ENCODE data around the gene CRELD2. TPM values are rescaled to one million over a fixed set of nuclear protein-coding genes. Genes with fewer than 3 reads are reported as not detected.

Gene CRELD2
- polyA plus RNA-seq, 2 of the 4 experiments (the other 2 are of a cell fraction) = 15.1 to 18.7 TPM

DNA sequence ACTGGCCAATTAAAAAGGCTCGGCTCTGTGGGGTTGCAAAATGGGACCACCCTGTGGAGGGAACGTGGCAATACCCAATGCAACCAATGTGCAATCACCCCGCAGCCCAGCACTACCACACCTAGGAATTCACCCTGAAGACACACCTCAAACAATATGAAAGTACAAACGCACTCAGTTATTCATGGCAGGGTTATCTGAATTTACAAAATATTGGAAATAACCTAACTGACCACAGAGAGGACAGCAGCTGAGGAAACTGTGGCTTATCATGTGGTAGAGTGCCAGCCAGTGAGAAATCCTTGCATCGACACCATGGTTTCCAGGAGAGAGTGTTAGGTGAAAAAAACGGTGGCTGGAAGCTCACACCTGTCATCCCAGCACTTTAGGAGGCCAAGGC lies 18.9 kb upstream of the CRELD2 start:
- Histone ChIP-seq H3K4me3 (no peak overlapping the region), H3K4me1 (no peaks in the 10 kb centered on the region), H3K9me3 (no peaks in the 10 kb centered on the region), H3K4me2 (no peak overlapping the region), H3K27ac (no peak overlapping the region)
- DNase-seq (ENCODE audit: low read depth in 1 of 2, low spot score in 1 of 2) (no peak), ATAC-seq (no peak), FAIRE-seq (no peak)
- ChIA-PET POLR2A (no interaction called here), CTCF (no interaction called here)
- 91% methylated on average over 6 of the region's 6 CpGs for WGBS (ENCODE audit: missing lambda C conversion rate)
- TF ChIP-seq RNF2 (IDR thresholded peaks at IDR 0.05; ENCODE audit: borderline replicate concordance, low read depth) (no peak), RFX5 (IDR thresholded peaks at IDR 0.05) (no peak), FOSB (CRISPR knock-in tag; IDR thresholded peaks at IDR 0.05) (no peak), ZFP36 (IDR thresholded peaks at IDR 0.05; ENCODE audit: borderline replicate concordance, partially characterized antibody) (no peak), MAFK (IDR thresholded peaks at IDR 0.05; ENCODE audit: partially characterized antibody) (no peak), ESRRA (IDR thresholded peaks at IDR 0.05; ENCODE audit: borderline replicate concordance, low read length) (no peak), ZNF302 (CRISPR knock-in tag; IDR thresholded peaks at IDR 0.05) (no peak), BCL3 (IDR thresholded peaks at IDR 0.05) (no peak), BHLHE40 (IDR thresholded peaks at IDR 0.05; ENCODE audit: low read depth, low read length) (no peak), EP300 (IDR thresholded peaks at IDR 0.05) (no peak), KDM1A (IDR thresholded peaks at IDR 0.05; ENCODE audit: low read depth) (no peak), ZSCAN20 (CRISPR knock-in tag; IDR thresholded peaks at IDR 0.05) (no peak), MAZ (IDR thresholded peaks at IDR 0.05; ENCODE audit: borderline replicate concordance, low read depth, low read length) (no peak), HOXB5 (CRISPR knock-in tag; IDR thresholded peaks at IDR 0.05) (no peak)
- TF ChIP-seq, protein P1, sequence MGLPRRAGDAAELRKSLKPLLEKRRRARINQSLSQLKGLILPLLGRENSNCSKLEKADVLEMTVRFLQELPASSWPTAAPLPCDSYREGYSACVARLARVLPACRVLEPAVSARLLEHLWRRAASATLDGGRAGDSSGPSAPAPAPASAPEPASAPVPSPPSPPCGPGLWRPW (IDR thresholded peaks at IDR 0.05) = no peak

- ATAC-seq (peak in 1 of 2 experiments; percentile 10; a peak in 1 of 6 replicates), DNase-seq (ENCODE audit: low read depth in 1 of 2, low spot score in 1 of 2) (no peak), FAIRE-seq (no peak)
- WGBS (ENCODE audit: missing lambda C conversion rate) = 91% methylated on average over 27 of the region's 30 CpGs
- Histone ChIP-seq H3K4me2 (no peak overlapping the region), H3K9me3 (no peaks in the 10 kb centered on the region), H3K4me1 (no peaks in the 10 kb centered on the region), H3K4me3 (no peak overlapping the region), H3K27ac (no peak overlapping the region)
- no peak for TF ChIP-seq E2F6 (IDR thresholded peaks at IDR 0.05; ENCODE audit: borderline replicate concordance, low read depth)
- TF ChIP-seq SREBF2 (IDR thresholded peaks at IDR 0.05) = no peak
- no peak for TF ChIP-seq NPAS2 (CRISPR knock-in tag; IDR thresholded peaks at IDR 0.05; ENCODE audit: borderline replicate concordance)
- TF ChIP-seq CBX8 (IDR thresholded peaks at IDR 0.05) = no peak
- no peak for TF ChIP-seq NFE2L2 (conservative IDR thresholded peaks at IDR 0.05; ENCODE audit: low read length)
- ChIA-PET POLR2A (no interaction called here), CTCF (interaction anchor here (0.6 kb wide), 2 partner anchors 14 to 163 kb away, joined by 3 read pairs; no protein-coding TSS in a partner anchor)
These were observed 17.8 kb upstream of the CRELD2 start for GRCh38 chr22:49900441-49901230.

GRCh38 chr22:49901457-49901856 lies 17.0 kb upstream of the CRELD2 start:
- WGBS (ENCODE audit: missing lambda C conversion rate) = 94% methylated on average over 10 of the region's 11 CpGs
- ATAC-seq (no peak), DNase-seq (ENCODE audit: low read depth in 1 of 2, low spot score in 1 of 2) (no peak), FAIRE-seq (no peak)
- Histone ChIP-seq H3K4me2 (no peak overlapping the region), H3K27ac (no peak overlapping the region), H3K4me3 (no peak overlapping the region), H3K4me1 (no peaks in the 10 kb centered on the region), H3K9me3 (no peaks in the 10 kb centered on the region)
- ChIA-PET POLR2A (no interaction called here), CTCF (no interaction called here)
- TF ChIP-seq, protein P2, sequence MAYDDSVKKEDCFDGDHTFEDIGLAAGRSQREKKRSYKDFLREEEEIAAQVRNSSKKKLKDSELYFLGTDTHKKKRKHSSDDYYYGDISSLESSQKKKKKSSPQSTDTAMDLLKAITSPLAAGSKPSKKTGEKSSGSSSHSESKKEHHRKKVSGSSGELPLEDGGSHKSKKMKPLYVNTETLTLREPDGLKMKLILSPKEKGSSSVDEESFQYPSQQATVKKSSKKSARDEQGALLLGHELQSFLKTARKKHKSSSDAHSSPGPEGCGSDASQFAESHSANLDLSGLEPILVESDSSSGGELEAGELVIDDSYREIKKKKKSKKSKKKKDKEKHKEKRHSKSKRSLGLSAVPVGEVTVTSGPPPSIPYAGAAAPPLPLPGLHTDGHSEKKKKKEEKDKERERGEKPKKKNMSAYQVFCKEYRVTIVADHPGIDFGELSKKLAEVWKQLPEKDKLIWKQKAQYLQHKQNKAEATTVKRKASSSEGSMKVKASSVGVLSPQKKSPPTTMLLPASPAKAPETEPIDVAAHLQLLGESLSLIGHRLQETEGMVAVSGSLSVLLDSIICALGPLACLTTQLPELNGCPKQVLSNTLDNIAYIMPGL (CRISPR knock-in tag; IDR thresholded peaks at IDR 0.05; ENCODE audit: borderline replicate concordance) = no peak
- TF ChIP-seq EHMT2 (IDR thresholded peaks at IDR 0.05; ENCODE audit: low read depth) (no peak), FOSL2 (IDR thresholded peaks at IDR 0.05) (no peak), FOSL2 (CRISPR knock-in tag; IDR thresholded peaks at IDR 0.05) (no peak), ZNF302 (CRISPR knock-in tag; IDR thresholded peaks at IDR 0.05) (no peak), HDAC2 (IDR thresholded peaks at IDR 0.05) (no peak)

All from A549 (cell line).